Fibroblast of villous mesenchyme (primary cell): ENCODE results near the gene USP32. TPM values are rescaled to one million over a fixed set of nuclear protein-coding genes. Genes with fewer than 3 reads are reported as not detected.
"Not testable (repeated sequence)": the region's sequence is repeated elsewhere in the genome, so short reads cannot be mapped to it uniquely, and the experiment has no call there.

Experiments used
- DNase-seq: peaks from one replicate; pipeline ENCODE4 v3.0.0-alpha.2; 2010; ENCODE audit warnings: low read depth
- H3K4me3 ChIP-seq: 2 replicates; pipeline ENCODE4 v1.5.1; 2011; ENCODE audit warnings: low read depth, mild to moderate bottlenecking, low read length
- total RNA-seq: library from RNA; depleted of rRNA; stranded (reverse); fragments of >200 nt; gene quantifications from 2 replicates; pipeline ENCODE4 v1.2.3, GENCODE V29; 2012
- TF ChIP-seq, protein P1 (sequence below): IDR thresholded peaks from 2 replicates; pipeline ENCODE4 v1.5.1; 2012; ENCODE audit warnings: low read depth, mild to moderate bottlenecking, low read length; ENCODE audit not compliant: insufficient read depth

USP32 gene
- total RNA-seq, 1 donor = 95.4 TPM

GRCh38 chr17:60391471-60392041 lies 377 bp downstream of the USP32 start:
- peak overlapping the region; percentile 90 for H3K4me3 ChIP-seq
- DNase-seq = no peak
- TF ChIP-seq, protein P1, sequence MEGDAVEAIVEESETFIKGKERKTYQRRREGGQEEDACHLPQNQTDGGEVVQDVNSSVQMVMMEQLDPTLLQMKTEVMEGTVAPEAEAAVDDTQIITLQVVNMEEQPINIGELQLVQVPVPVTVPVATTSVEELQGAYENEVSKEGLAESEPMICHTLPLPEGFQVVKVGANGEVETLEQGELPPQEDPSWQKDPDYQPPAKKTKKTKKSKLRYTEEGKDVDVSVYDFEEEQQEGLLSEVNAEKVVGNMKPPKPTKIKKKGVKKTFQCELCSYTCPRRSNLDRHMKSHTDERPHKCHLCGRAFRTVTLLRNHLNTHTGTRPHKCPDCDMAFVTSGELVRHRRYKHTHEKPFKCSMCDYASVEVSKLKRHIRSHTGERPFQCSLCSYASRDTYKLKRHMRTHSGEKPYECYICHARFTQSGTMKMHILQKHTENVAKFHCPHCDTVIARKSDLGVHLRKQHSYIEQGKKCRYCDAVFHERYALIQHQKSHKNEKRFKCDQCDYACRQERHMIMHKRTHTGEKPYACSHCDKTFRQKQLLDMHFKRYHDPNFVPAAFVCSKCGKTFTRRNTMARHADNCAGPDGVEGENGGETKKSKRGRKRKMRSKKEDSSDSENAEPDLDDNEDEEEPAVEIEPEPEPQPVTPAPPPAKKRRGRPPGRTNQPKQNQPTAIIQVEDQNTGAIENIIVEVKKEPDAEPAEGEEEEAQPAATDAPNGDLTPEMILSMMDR = no peak

DNA sequence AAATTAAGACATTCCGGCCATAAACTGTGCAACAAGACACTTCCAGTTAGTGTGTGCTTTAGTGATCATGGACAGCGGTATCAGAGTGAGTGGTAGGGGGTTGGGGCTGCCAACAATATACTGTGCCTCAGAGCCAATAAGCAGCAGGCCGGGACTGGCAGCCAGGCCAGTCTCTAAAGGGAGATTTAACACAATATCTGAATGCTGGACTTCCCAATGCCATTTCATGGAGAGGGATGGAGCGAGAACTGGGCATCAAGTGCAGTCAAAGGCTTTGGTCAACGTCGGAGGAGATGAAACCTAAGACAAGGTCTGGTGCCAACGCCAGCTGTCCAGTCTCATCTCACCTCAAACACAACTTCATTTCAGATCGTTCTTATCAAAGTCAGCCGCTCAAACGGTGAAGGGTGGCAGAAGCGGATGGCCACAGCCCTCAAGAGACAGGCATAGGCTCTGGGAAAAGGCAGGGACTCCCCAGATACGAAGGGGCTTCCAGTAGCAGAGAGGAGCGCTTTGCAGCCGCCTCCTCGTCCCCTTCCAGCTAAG lies 935 bp downstream of the USP32 start:
- H3K4me3 ChIP-seq = peak overlapping the region; percentile 90
- TF ChIP-seq, protein P1 = no peak

GRCh38 chr17:60390186-60390585 lies 1.7 kb downstream of the USP32 start:
- peak; percentile 66 for DNase-seq
- TF ChIP-seq, protein P1 = no peak
- peak overlapping the region; percentile 90 for H3K4me3 ChIP-seq

More for the DNA sequence above, 935 bp downstream of the USP32 start:
- peak; percentile 57 for DNase-seq

GRCh38 chr17:60388742-60389141 lies 3.2 kb downstream of the USP32 start:
- TF ChIP-seq, protein P1 = no peak
- DNase-seq = peak; percentile 8
- no peak overlapping the region for H3K4me3 ChIP-seq

DNA sequence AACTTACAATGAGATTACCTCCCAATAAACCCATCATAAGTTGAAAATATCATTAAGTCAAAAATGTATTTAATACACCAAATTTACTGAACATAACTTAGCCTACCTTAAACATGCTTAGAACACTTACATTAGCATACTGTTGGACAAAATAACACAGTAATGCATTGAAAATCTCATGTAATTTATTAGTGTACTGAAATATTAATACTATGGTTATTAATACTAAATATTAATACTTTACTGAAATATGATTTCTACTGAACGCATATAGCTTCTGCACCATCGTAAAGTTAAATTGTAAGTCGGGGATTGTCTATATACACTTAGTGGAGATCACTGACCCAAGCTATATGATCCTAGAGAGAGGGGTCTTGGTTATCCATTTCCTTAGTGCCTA lies 4.3 kb downstream of the USP32 start:
- no peak overlapping the region for H3K4me3 ChIP-seq
- TF ChIP-seq, protein P1 = no peak
- DNase-seq = no peak

DNA sequence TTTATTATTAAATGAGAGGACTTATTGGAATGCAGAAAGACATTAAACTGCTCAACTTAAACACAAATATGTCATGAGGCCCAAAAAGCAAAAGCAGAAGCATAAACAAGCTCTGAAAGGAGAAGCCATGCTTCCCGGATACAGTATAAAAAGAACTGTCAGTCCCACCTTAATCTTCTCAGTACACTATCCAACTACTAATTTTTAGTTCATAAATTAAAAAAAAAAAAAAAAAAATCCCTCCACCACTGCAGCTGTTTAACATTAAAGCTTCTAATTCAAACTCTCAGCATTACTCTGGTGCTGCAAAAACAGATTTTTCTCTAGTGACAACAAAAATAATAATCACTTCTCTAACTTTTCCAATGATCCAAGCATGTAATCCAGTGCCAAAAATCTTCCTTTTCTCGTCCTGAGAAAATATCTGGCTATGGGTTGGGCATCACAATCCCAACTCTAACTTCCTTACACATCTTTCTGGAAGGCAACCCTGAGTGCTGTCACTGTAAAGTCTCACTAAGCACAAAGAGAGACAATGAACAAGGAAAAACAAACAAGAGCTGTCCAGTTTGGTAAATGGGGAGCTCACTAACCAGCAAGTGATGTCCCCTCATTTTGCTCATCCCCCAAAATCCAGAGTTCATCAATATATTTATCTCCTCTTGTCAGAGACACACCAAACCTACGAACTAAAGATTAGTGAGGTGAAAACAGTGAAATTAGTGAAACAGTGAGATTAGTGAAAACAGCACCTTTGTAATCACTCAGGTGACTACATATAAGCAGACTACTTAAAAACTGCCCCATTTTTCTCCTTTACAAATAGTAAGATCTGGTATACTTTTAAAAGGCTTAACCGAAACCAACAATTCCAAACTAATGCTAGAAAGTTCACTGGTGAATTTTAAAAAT lies 5.5 kb downstream of the USP32 start:
- no peak overlapping the region for H3K4me3 ChIP-seq
- TF ChIP-seq, protein P1 = no peak
- DNase-seq = peak; percentile 59

- H3K4me3 ChIP-seq, DNase-seq: not testable (repeated sequence)
Measured at GRCh38 chr17:60384921-60385320, 7.0 kb downstream of the USP32 start.
